Heart right ventricle (tissue), 16 donors: Measurements from ENCODE around the gene PEX10. TPM values are rescaled to one million over a fixed set of nuclear protein-coding genes. Genes with fewer than 3 reads are reported as not detected.
A peak's percentile ranks its signal among the peaks of the same experiment; 100 is the strongest.

Experiments used
- ATAC-seq, 8 donors: fragments of 200-7000 bp; cut with Tn5 transposase; one replicate each; pipeline ENCODE4 v1.9.1; 2020; ENCODE audit warnings: mild to moderate bottlenecking in 8 of 8, moderate library complexity in 8 of 8, moderate number of reproducible peaks in 1 of 8
- DNase-seq, 2 donors: peaks; one replicate each; pipeline ENCODE4 v3.0.0-alpha.2; 2020
- H3K27ac ChIP-seq, 10 donors: fragments of 200-600 bp; sonication (generic) in 2 of 10; one replicate each; pipeline versions ENCODE4 v1.5.0 to v1.8.0; 2020 to 2022; ENCODE audit warnings: mild to moderate bottlenecking in 3 of 10
- H3K27me3 ChIP-seq, 7 donors: fragments of 200-600 bp; one replicate each; pipeline ENCODE4 v1.8.0; 2021 to 2022; ENCODE audit warnings: mild to moderate bottlenecking in 2 of 7
- H3K36me3 ChIP-seq, 9 donors: fragments of 200-600 bp; sonication (generic) in 1 of 9; one replicate each; pipeline versions ENCODE4 v1.5.0 to v1.8.0; 2020 to 2022; ENCODE audit warnings: mild to moderate bottlenecking in 2 of 9
- H3K4me1 ChIP-seq, 9 donors: fragments of 200-600 bp; sonication (generic) in 1 of 9; one replicate each; pipeline versions ENCODE4 v1.5.0 to v1.8.0; 2020 to 2022; ENCODE audit warnings: mild to moderate bottlenecking in 4 of 9
- H3K4me3 ChIP-seq, 10 donors: fragments of 200-600 bp; sonication (generic) in 2 of 10; one replicate each; pipeline versions ENCODE4 v1.5.0 to v1.8.0; 2020 to 2022; ENCODE audit warnings: mild to moderate bottlenecking in 7 of 10, moderate library complexity in 2 of 10
- H3K9me3 ChIP-seq, 11 donors: fragments of 200-600 bp in 10 of 11; sonication (generic) in 2 of 11; one replicate each; pipeline versions ENCODE4 v1.5.0 to v1.8.0; 2013 to 2022; ENCODE audit warnings: mild to moderate bottlenecking in 2 of 11, control low read depth in 1 of 11, moderate library complexity in 1 of 11
- CTCF ChIP-seq, 9 donors: fragments of 200-600 bp; sonication (generic) in 2 of 9; IDR thresholded peaks; one replicate each; pipeline versions ENCODE4 v1.5.0 to v1.8.0; 2021 to 2022; ENCODE audit warnings: antibody characterized with exemption in 9 of 9, mild to moderate bottlenecking in 5 of 9, moderate library complexity in 1 of 9
- WGBS, 2 donors: extraction: QIAGEN DNeasy Blood & Tissue Kit; methylation state at CpG; one replicate each; pipeline ENCODE4 v1.1.7; 2013; ENCODE audit warnings: inconsistent platforms in 1 of 2; 5-methylcytosine and 5-hydroxymethylcytosine counted together
- intact Hi-C, 10 donors: fragments of 100-400 bp; cut with DNase I; formaldehyde crosslinking; loops; one replicate each; pipeline versions ENCODE4 v1.11.1 to v1.14.2; 2022
- polyA plus RNA-seq, 2 donors: library from polyadenylated mRNA; stranded (reverse); fragments of 200-250 nt; gene quantifications; one replicate each; pipeline ENCODE4 v1.2.3, GENCODE V29; 2013
- total RNA-seq, 10 donors: library from RNA; stranded (reverse); fragmentation: NEBNext Ultra II Directional in 3 of 10; extraction: Animal tissue kit (Norgen Biotek cat#: 25700) in 3 of 10; gene quantifications; one replicate each; pipeline versions ENCODE4 v1.2.1 to v1.2.4, GENCODE V29; 2021 to 2023
- donor health status: Arrhythmogenic right ventricular cardiomyopathy.
- donor health status: ischemic (EF 13 %, LVEDD 7.1; RV severe dilation, severe dysfunction).
- donor health status: healthy with polysubstance abuse.
- donor health status: DM: no; HTN: yes; CAD: no.
- donor health status: DM: no; HTN: no; CAD: no.
- donor health status: ischemic (EF 25% LVEDD 6.9; RV normal size, moderate dysfunction).
- donor health status: ischemic (EF 25% LVEDD 5.7; RV mildly dilated, moderate dysfunction).
- donor health status: healthy.
- donor health status: DM: yes; HTN: yes; CAD: no.
- donor health status: Ischemic cardiomyopathy.
- donor health status: ischemic (EF 35%, LVEDD 5.7; RV mildly dilated, moderate dysfunction).
- donor health status: nonischemic (EF 11% LVEDD 7.7; RV severe dilation, severe dysfunction).
- donor health status: DM: yes; HTN: yes; CAD: no.
- donor health status: PGD.
- donor health status: ischemic (EF 29% LVEDD 5.4; RV normal size, mild dysfunction).
- donor health status: nonischemic (EF 23%, LVEDD 6.1; RV moderate dilation, normal function).

PEX10 gene
- total and polyA plus RNA-seq, 12 donors, result 13.7 to 26.0 (median 18.5) TPM

GRCh38 chr1:2412773-2413494 is 570 bp upstream of the PEX10 start:
- WGBS, 2 donors, result 1 to 3% methylated on average over 64 to 66 of the region's 66 CpGs
- Histone ChIP-seq H3K9me3 (no peaks in the 10 kb centered on the region), H3K4me1 (peaks cover 3 to 37% (median 25%) of the 10 kb centered on the region in 9 donors), H3K27me3 (peaks cover 0 to 30% (median 22%) of the 10 kb centered on the region in 7 donors), H3K27ac (peak overlapping the region in 9 of 10 donors; percentile 81 to 93 (median 90)), H3K4me3 (peak overlapping the region; percentile 74 to 99 (median 86)), H3K36me3 (peaks cover 0 to 21% (median 0%) of the 10 kb centered on the region in 9 donors)
- TF ChIP-seq CTCF (IDR thresholded peaks at IDR 0.05), result no peak
- DNase-seq (peak; percentile 34 to 35), ATAC-seq (peak in 7 of 8 donors; percentile 2 to 32 (median 12))
- intact Hi-C loops, result loop anchor here in 8 of 10 donors (2.0 to 10.0 kb wide), 7 partner anchors 114 to 1012 kb away; partner anchors contain the start of gene PANK4 (in 1 of the 8)

DNA sequence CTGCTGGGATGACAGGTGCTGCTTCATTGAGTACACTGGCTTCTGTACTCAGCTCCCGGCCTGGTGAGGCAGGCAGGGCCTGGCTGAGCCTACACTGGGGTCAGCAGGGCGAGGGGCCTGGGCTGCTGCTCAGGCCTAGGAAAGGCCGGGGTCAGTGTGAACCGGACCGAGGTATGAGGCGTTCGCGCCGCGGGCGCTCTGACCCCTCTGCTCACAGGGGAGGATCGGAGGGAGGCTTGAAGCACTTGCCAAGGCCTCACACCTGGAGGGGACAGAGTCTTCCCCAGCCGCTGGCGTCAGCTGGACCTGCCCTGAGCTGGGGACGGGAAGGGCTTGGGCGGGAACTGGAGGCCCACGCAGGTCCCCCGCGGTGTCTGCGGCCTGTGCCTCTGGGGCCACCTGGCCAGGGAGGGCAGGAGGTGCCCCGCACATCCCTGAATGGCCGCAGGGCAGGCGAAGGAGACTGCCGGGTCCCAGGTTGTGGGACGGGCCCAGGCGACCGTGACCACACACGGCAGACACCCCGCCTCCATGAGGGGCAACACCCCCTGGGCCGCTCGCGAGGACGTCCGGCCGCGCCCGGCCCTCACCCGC is 466 bp downstream of the PEX10 start:
- Histone ChIP-seq H3K27me3 (peaks cover 0 to 22% (median 12%) of the 10 kb centered on the region in 7 donors), H3K36me3 (peaks cover 0 to 31% (median 5%) of the 10 kb centered on the region in 9 donors), H3K27ac (peak overlapping the region; percentile 76 to 93 (median 90)), H3K4me3 (peak overlapping the region; percentile 74 to 99 (median 86)), H3K9me3 (no peaks in the 10 kb centered on the region), H3K4me1 (peaks cover 3 to 37% (median 25%) of the 10 kb centered on the region in 9 donors)
- ATAC-seq (peak in 7 of 8 donors; percentile 1 to 34 (median 14)), DNase-seq (peak in 1 of 2 donors; percentile 41)
- intact Hi-C loops, result loop anchor here in 8 of 10 donors (2.0 to 10.0 kb wide), 7 partner anchors 115 to 1013 kb away; partner anchors contain the start of gene PANK4 (in 1 of the 8)
- 5 to 7% methylated on average over 32 to 38 of the region's 38 CpGs for WGBS, 2 donors
- TF ChIP-seq CTCF (IDR thresholded peaks at IDR 0.05), result no peak

DNA sequence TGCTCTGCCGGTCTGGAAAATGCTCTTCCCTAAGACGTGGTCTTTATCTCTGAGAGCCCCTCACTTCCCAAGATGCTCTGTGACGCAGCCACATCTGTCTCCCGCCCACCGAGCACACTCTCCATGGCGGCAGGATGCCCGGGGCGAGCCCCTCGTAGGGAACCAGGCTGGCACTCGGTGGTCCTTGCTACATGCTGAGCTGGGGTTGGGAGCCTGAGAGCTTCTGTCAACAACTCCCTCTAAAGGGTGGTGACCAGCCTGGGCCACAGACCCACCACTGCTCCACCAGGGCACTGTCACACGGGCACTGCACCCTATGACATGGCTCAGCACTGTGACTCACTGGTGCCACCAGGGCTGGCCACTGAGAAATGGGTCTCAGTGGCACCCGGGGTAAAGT is 2.6 kb downstream of the PEX10 start:
- DNase-seq (peak in 1 of 2 donors; percentile 4), ATAC-seq (no peak)
- intact Hi-C loops, result loop anchor here in 8 of 10 donors (5.0 to 10.0 kb wide), 6 partner anchors 118 to 1015 kb away; partner anchors contain the start of gene PANK4 (in 1 of the 8)
- H3K27me3 ChIP-seq, result peaks cover 0 to 2% (median 0%) of the 10 kb centered on the region in 7 donors
- H3K9me3 ChIP-seq, result no peaks in the 10 kb centered on the region
- H3K4me3 ChIP-seq, result no peak overlapping the region
- peaks cover 0 to 53% (median 20%) of the 10 kb centered on the region in 9 donors for H3K36me3 ChIP-seq
- H3K4me1 ChIP-seq, result peaks cover 3 to 37% (median 25%) of the 10 kb centered on the region in 9 donors
- TF ChIP-seq CTCF (IDR thresholded peaks at IDR 0.05), result no peak
- WGBS, 2 donors, result 89% methylated on average over 12 of the region's 12 CpGs
- H3K27ac ChIP-seq, result no peak overlapping the region

- WGBS, 2 donors, result 54 to 67% methylated on average over 13 of the region's 13 CpGs
- DNase-seq, result no peak
- H3K9me3 ChIP-seq, result no peaks in the 10 kb centered on the region
- peak in 2 of 8 donors; percentile 13 to 20 for ATAC-seq
- peak overlapping the region in 3 of 10 donors; percentile 22 to 28 (median 24) for H3K4me3 ChIP-seq
- peaks cover 0 to 28% (median 19%) of the 10 kb centered on the region in 9 donors for H3K4me1 ChIP-seq
- TF ChIP-seq CTCF (IDR thresholded peaks at IDR 0.05), result no peak
- intact Hi-C loops, result no loop called here
- H3K36me3 ChIP-seq, result peaks cover 0 to 61% (median 28%) of the 10 kb centered on the region in 9 donors
- H3K27me3 ChIP-seq, result no peaks in the 10 kb centered on the region
- peak overlapping the region in 4 of 10 donors; percentile 27 to 53 (median 38) for H3K27ac ChIP-seq
These were observed 3.5 kb downstream of the PEX10 start for GRCh38 chr1:2408859-2409276.
